Measurements from ENCODE around the gene SRSF2.
"Not testable (repeated sequence)": the region's sequence is repeated elsewhere in the genome, so short reads cannot be mapped to it uniquely, and the experiment has no call there.

The SRSF2 gene

DNA sequence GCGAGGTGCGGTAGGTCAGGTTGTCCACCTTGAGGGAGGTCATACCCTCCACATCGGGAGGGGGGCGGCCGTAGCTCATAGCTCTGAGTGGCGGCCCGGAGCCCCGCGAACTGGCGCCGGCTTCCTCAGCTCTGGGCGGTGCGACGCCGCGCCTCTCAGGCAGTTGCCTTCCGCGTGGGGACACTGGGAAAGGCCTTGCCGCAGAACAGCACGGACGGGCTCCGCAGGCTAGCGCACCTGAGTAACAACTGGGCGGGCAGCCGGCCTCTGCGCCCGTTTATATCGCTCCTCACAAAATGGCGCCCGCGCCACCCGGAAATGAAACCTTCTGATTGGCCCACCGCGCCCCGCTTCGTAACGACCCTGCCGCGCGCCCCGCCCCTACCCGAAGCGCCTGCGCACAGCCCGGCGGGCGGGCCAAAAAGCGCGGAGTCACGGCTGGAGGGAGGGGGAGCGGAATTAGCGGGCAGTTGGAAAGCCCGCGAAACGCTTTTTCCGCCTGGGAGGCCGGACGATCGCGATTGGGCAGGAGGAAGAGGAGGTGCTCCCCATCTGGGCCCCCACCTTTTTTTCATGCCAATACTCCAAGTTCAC lies at the start of gene SRSF2:
Gene SRSF2 (minus strand): TSS at position 250 of the 594 bp plus-strand sequence. CDS start 171 bp downstream, at position 79.
- DNase-seq (ENCODE audit: low read depth, low spot score) = peak; percentile 96

GRCh38 chr17:76784926-76785325 lies 47.8 kb upstream of the SRSF2 start:
- no peak for DNase-seq (ENCODE audit: low read depth, low spot score)

- DNase-seq (ENCODE audit: low read depth, low spot score) = no peak
These were observed 46.0 kb upstream of the SRSF2 start for GRCh38 chr17:76783146-76783545.

- no peak for DNase-seq (ENCODE audit: low read depth, low spot score)
These were observed 44.2 kb upstream of the SRSF2 start for GRCh38 chr17:76781056-76781982.

DNA sequence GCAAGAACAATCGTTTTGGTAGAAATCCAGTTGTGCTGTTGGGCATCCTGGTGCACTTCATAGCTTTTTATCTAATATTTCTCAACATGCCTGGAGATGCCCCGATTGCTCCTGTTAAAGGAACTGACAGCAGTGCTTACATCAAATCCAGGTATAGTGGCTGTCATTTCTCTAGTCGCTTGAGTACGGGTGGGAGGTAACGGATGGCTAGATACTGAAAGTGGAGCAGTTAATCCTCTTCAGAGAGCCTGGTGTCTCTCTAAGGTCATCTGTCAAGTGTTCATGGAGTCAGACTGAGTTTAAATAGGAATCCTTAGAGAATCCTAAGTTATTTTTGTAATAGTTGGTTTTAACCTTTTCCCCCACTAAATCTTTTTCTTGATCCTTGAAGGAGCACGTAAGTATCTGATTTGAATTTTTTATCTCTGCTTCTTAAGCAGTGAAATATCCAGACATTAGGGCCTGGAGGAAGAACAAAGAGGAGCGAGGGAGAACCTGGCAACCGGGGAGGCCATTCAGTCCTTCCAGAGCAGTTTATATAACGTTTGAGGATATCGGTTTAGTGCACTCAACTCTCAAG lies 38.0 kb upstream of the SRSF2 start:
- no peak for DNase-seq (ENCODE audit: low read depth, low spot score)

DNA sequence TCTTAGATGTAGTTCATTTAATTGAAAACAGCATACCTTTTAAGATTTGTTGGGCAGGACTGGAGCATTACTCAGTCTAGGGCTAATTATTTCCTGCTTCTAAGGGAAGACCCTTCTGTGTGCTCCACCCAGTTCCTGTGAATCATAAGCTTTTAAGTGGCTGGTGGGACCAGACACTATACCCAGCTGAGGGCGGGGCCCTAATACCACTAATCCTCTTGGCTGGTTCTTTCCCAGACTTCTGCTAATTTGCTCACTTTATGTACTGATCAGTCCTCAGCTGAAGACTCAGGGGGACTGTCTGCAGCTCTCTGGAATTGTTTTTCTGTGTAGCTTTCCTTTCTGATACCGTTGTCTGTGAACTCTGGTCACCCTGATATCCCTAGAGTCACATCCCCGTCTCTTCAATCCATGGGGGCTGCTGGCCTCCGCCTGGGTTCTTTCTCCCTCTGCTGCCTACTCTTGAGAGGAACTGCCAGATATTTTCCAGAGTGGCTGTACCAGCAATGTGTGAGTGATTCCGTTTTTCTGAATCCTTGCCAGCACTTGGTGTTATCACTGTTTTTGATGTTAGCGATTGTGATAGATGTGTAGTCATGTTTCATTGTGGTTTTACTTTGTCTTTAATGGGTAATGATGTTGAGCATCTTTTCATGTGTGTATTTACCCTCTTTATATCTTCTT lies 35.9 kb upstream of the SRSF2 start:
- no peak for DNase-seq (ENCODE audit: low read depth, low spot score)

- DNase-seq (ENCODE audit: low read depth, low spot score) = no peak
These were observed 21.4 kb upstream of the SRSF2 start for GRCh38 chr17:76758570-76758969.

DNA sequence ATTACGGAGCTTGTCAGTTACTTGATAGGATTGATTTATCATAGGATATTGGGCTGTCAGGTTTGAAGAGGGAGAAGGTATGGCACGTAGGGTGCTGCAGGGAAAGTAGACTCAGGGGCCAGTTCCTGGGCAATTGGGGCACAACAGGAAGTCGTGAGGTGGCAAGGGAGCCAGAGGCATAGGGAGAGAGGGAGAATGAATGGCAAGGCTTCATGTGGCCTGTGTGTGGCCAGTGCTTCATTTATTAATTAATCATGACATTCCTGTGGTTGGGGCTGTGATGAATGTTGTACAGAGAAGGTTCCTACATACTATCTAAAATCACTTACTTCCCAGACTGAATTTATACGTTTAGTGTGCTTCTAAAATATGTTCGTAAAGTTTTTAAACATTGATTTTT lies 20.1 kb upstream of the SRSF2 start:
- DNase-seq (ENCODE audit: low read depth, low spot score) = no peak

DNA sequence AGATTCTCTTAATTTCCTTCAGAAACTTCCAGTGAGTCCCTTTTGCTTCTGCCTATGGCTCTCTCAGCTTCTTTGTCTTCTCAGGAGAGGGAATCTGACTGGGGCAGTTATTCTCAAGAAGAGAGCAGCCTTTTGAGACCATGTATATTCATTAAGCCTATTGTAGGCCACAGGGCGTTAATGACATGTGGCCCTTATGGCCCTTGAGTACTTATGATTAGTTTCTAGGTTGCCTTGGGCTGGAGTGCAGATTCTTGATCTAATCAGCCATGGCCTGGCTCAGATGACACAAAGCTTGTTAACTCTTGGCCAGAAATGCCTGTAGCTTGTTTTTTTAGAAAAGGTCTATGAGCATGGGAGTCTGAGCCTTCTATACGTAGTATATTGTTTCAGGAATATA lies 18.2 kb upstream of the SRSF2 start:
- DNase-seq (ENCODE audit: low read depth, low spot score) = no peak

DNA sequence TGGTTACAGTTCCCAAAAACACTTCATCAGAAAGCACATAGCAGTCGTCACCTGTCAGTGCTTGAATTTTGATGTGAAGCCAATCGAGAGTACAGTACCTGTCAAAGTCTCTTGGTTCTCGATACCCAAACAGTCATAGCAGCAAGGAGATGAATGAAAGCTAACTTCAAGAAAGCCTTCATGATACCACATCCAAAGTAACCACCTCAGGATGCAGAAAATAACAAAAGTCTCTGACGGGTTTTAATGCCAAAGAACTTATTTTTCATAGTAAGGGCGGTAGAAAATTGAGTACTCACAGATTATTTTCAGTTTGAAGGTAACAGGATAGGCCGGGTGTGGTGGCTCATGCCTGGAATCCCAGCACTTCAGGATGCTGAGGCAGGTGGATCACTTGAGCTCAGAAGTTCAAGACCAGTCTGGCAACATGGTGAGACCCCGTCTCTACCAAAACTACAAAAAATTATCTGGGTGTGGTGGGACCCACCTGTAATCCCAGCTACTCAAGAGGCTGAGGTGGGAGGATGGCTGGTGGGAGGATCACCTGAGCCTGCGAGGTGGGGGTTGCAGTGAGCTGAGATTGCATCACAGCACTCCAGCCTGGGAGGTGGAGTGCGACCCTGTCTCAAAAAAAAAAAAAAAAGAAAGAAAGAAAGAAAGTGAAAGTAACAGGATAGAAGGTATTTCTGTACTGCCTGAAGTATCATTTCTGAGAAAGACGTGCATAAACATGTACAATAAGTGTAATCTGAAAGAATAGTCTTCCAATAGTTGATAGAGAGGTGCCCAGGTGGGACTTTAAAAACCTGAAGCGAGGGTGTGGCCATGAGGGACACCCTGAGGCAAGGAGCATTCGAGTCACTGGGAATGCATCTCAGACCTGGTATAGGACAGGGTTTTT lies 16.2 kb upstream of the SRSF2 start:
- DNase-seq (ENCODE audit: low read depth, low spot score) = no peak

GRCh38 chr17:76752006-76752405 lies 14.9 kb upstream of the SRSF2 start:
- no peak for DNase-seq (ENCODE audit: low read depth, low spot score)

DNA sequence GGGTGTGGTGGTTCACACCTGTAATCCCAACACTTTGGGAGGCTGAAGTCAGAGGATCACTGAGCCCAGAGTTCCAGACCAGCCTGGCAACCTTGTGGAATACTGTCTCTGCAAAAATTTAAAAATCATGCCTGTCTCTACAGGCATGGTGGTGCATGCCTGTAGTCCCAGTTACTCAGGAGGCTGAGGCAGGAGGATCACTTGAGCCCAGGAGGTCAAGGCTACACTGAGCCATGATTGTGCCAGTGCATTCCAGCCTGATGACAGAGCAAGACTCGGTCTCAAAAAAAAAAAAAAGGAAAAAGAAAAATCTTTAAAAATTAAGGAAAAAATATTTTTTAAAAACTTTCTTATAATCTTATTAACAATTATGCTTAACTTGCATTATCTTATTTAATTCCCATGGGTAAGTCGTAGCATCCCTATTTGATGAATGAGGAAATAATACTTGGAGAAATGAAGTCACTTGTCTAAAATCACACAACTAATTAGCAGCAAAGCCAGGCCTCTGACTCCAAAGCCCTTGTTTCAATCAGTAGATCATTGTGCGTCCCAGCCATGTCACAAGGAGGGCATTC lies 14.4 kb upstream of the SRSF2 start:
- no peak for DNase-seq (ENCODE audit: low read depth, low spot score)

- DNase-seq (ENCODE audit: low read depth, low spot score) = no peak
These were observed 11.5 kb upstream of the SRSF2 start for GRCh38 chr17:76748657-76749056.

DNA sequence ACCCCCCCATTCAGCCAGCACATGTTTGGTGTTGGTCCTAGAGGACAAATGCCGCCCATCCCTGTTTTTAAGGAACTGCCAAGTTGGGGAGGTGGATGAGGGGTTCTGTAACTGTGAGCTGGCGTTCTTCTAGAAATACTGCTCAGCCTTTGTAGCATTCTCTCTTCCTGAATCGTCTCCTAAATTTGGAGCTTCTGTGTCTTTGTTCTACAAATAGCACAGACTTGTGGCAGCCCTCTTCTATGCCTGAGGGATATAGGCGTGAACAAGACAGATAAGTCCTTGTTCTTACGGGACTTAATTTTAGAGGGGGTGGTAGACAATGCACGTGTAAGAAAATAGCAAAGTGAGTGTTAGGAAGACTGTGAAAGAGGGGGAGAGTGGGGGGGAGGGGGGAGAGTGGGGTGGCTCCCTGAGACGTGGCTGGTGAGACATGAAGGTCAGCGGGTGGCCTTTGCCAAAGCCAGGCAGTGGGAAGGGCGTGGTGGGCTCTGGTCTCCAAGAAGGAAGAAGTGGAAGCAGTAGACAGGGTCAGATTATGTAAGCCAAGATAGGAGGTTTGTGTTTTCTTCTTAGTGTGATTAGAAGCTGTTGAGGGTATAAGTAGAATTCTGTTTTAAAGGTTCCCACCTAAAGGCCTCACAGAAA lies 10.7 kb upstream of the SRSF2 start:
- DNase-seq (ENCODE audit: low read depth, low spot score) = no peak

GRCh38 chr17:76745785-76746184 lies 8.7 kb upstream of the SRSF2 start:
- not testable (repeated sequence) for DNase-seq (ENCODE audit: low read depth, low spot score)

DNA sequence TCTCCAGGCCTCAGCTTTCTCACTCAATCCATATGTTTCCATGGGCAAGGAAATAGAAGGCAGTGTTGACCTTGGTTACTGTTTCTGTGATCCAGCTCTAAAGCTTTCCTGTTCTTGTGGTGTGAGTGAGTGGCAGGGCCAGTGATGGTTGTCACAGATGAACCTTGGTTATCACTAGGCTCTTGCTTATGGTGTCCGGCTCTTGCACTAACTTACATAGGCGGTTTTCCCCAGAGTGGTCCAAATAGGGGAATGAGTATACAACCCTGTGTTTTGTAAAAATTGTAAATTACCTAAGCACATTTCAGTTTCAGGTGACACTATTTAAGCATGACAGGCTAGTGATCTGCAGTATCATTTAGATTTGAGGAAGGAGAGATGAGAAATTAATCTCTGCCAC lies 7.6 kb upstream of the SRSF2 start:
- DNase-seq (ENCODE audit: low read depth, low spot score) = no peak

- DNase-seq (ENCODE audit: low read depth, low spot score) = no peak
These were observed 5.8 kb upstream of the SRSF2 start for GRCh38 chr17:76742958-76743357.

GRCh38 chr17:76740329-76741118 lies 3.4 kb upstream of the SRSF2 start:
- no peak for DNase-seq (ENCODE audit: low read depth, low spot score)

- DNase-seq (ENCODE audit: low read depth, low spot score) = not testable (repeated sequence)
These were observed 2.5 kb upstream of the SRSF2 start for GRCh38 chr17:76739568-76740115.
